Lower lobe of right lung (tissue), 2 donors: ENCODE data around the gene SLC18A2. TPM values are rescaled to one million over a fixed set of nuclear protein-coding genes. Genes with fewer than 3 reads are reported as not detected.

Experiments
- ATAC-seq, 2 donors: fragments of 200-7000 bp; cut with Tn5 transposase; one replicate each; pipeline ENCODE4 v1.9.1; 2020 to 2022; ENCODE audit warnings: mild to moderate bottlenecking in 2 of 2, moderate library complexity in 2 of 2
- DNase-seq: peaks from one replicate; pipeline ENCODE4 v3.0.0-alpha.2; 2020
- H3K27ac ChIP-seq: fragments of 200-600 bp; one replicate; pipeline ENCODE4 v1.8.0; 2022
- H3K27me3 ChIP-seq: fragments of 200-600 bp; one replicate; pipeline ENCODE4 v1.8.0; 2022; ENCODE audit warnings: low read depth
- H3K36me3 ChIP-seq: fragments of 200-600 bp; one replicate; pipeline ENCODE4 v1.8.0; 2022; ENCODE audit warnings: mild to moderate bottlenecking
- H3K4me1 ChIP-seq: fragments of 200-600 bp; one replicate; pipeline ENCODE4 v1.8.0; 2022
- H3K4me3 ChIP-seq: fragments of 200-600 bp; one replicate; pipeline ENCODE4 v1.8.0; 2022; ENCODE audit warnings: mild to moderate bottlenecking
- H3K9me3 ChIP-seq: fragments of 200-600 bp; one replicate; pipeline ENCODE4 v1.8.0; 2022
- intact Hi-C: fragments of 100-400 bp; cut with DNase I; formaldehyde crosslinking; loops from one replicate; pipeline ENCODE4 v1.11.0; 2022
- total RNA-seq: library from RNA; stranded (reverse); fragmentation: NEBNext Ultra II Directional; extraction: Animal tissue kit (Norgen Biotek cat#: 25700); gene quantifications from one replicate; pipeline ENCODE4 v1.2.1, GENCODE V29; 2021
- TF ChIP-seq, protein P1 (sequence below): fragments of 200-600 bp; IDR thresholded peaks from one replicate; pipeline ENCODE4 v1.8.0; 2022; ENCODE audit warnings: antibody characterized with exemption, mild to moderate bottlenecking
- donor health status: DM: no; HTN: yes; CAD: no; lungs with severe emphysema.

The SLC18A2 gene
- total RNA-seq, 1 donor from 2014 or later, result 6.3 TPM

DNA sequence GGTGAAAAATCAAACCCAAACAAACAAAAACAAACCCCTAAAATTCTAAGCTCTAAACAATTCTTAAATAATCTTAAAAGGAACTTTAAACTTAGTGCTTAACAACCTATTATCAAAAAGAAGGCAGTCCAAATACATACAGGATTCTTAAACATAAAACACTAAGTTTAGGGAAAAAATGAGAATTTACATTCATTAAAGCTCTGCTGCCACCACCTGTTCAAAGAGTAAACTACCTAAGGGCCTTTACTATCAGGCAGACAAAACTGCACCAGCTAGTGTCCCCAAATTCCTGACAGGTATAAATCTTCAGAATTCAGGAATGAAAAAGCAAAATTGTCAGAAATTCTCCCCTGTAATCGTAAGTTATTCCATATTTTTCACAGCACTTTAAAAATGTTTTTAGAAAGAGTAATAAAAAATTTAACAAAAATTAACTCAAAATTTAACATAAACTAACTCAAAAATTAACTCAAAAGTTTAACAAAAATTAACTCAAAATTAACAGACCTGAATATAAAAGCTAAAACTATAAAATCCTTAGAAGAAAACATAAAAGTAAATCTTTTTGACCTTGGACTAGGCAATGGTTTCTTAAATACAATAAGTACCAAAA lies 79.2 kb downstream of the SLC18A2 start:
- TF ChIP-seq, protein P1, sequence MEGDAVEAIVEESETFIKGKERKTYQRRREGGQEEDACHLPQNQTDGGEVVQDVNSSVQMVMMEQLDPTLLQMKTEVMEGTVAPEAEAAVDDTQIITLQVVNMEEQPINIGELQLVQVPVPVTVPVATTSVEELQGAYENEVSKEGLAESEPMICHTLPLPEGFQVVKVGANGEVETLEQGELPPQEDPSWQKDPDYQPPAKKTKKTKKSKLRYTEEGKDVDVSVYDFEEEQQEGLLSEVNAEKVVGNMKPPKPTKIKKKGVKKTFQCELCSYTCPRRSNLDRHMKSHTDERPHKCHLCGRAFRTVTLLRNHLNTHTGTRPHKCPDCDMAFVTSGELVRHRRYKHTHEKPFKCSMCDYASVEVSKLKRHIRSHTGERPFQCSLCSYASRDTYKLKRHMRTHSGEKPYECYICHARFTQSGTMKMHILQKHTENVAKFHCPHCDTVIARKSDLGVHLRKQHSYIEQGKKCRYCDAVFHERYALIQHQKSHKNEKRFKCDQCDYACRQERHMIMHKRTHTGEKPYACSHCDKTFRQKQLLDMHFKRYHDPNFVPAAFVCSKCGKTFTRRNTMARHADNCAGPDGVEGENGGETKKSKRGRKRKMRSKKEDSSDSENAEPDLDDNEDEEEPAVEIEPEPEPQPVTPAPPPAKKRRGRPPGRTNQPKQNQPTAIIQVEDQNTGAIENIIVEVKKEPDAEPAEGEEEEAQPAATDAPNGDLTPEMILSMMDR, result peak; percentile 53
- H3K4me3 ChIP-seq, result no peak overlapping the region
- intact Hi-C loops, result no loop called here
- H3K4me1 ChIP-seq, result no peaks in the 10 kb centered on the region
- DNase-seq (no peak), ATAC-seq (no peak)
- no peaks in the 10 kb centered on the region for H3K36me3 ChIP-seq
- H3K27me3 ChIP-seq, result no peaks in the 10 kb centered on the region
- H3K27ac ChIP-seq, result no peak overlapping the region
- H3K9me3 ChIP-seq, result no peaks in the 10 kb centered on the region

DNA sequence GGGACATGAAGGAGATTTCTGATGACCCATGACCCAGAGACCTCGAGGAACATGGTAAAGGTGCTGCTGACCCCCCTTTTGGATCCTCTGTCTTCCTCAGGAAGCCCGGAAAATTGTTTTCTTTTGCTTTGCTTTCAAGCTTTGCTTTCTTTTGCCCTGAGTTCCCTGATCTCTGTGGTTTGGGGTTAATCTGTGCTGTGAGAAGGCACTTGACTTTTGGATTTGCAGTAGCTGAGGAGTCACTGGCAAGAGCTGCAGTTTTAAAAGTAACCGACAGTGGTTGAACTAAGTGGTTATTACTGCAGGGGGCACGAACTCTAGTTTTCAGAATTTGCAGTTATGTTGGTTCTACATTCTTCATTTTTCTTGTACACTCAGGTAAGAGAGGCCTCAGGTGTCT lies 81.3 kb downstream of the SLC18A2 start:
- H3K36me3 ChIP-seq, result no peaks in the 10 kb centered on the region
- intact Hi-C loops, result no loop called here
- H3K27ac ChIP-seq, result no peak overlapping the region
- TF ChIP-seq, protein P1, result no peak
- no peaks in the 10 kb centered on the region for H3K4me1 ChIP-seq
- DNase-seq, result no peak
- no peak overlapping the region for H3K4me3 ChIP-seq
- ATAC-seq, result no peak
- no peaks in the 10 kb centered on the region for H3K9me3 ChIP-seq
- H3K27me3 ChIP-seq, result no peaks in the 10 kb centered on the region

DNA sequence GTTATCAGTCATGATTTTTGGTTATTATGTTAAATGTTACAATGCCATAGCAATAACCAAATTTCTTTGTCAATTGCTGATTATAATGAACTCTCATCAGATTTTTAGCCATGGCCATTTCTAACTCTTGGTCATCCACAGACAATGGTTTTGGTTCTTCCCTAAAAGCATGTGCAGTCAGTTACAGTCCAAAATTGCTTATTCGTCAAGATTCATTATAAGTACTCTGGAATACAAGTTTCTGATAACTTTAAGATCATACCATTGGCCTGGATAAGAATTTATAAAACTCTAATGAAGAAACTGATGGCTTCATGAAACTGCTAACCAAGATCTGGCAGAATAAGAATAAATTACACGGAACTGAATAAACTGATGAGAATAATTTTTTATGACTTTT lies 83.5 kb downstream of the SLC18A2 start:
- intact Hi-C loops, result no loop called here
- Histone ChIP-seq H3K4me3 (no peak overlapping the region), H3K27ac (no peak overlapping the region), H3K9me3 (no peaks in the 10 kb centered on the region), H3K4me1 (no peaks in the 10 kb centered on the region), H3K27me3 (no peaks in the 10 kb centered on the region), H3K36me3 (no peaks in the 10 kb centered on the region)
- DNase-seq, result no peak
- ATAC-seq, result no peak
- TF ChIP-seq, protein P1, result no peak

DNA sequence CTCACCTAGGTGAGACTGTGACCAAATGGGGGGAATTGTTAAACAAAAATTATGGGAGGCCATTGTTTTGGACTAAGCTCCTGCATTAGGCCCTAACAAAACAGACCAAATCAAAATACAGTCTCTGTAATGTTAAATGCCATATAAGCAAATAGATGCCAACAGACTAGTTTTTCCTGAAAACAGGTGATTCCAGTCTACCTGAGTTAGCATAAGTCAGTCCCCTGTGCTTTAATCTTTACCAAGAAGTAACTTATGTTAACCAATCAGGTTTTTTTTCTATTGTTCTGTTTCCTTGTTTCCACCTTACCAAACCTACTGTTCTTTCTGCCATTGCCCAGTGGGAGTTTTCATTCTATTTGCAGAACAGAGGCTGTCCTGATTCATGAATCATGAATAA lies 86.3 kb downstream of the SLC18A2 start:
- intact Hi-C loops, result no loop called here
- H3K9me3 ChIP-seq, result no peaks in the 10 kb centered on the region
- no peaks in the 10 kb centered on the region for H3K27me3 ChIP-seq
- H3K4me1 ChIP-seq, result no peaks in the 10 kb centered on the region
- H3K4me3 ChIP-seq, result no peak overlapping the region
- H3K36me3 ChIP-seq, result no peaks in the 10 kb centered on the region
- DNase-seq (no peak), ATAC-seq (no peak)
- H3K27ac ChIP-seq, result no peak overlapping the region
- TF ChIP-seq, protein P1, result no peak

Other genes with a start within 250 kb of the SLC18A2 start
- 43.1 TPM for gene SHTN1, start 235.9 kb upstream of the SLC18A2 start, total RNA-seq
- not detected for gene VAX1, start 102.8 kb upstream of the SLC18A2 start, total RNA-seq
- gene KCNK18, start 43.6 kb upstream of the SLC18A2 start, total RNA-seq, result not detected
- 29.4 TPM for gene PDZD8, start 134.3 kb downstream of the SLC18A2 start, total RNA-seq